PC-3 (cell line): ENCODE measurements around the gene BCL7C. TPM values are rescaled to one million over a fixed set of nuclear protein-coding genes. Genes with fewer than 3 reads are reported as not detected.

Experiments used
- ATAC-seq: fragments of 200-7000 bp; cut with Tn5 transposase; 2 replicates; pipeline ENCODE4 v1.9.1; 2020; ENCODE audit warnings: mild to moderate bottlenecking, moderate library complexity
- BruUV-seq: library from RNA; stranded (reverse); fragments of 400-500 nt; replicated peaks from 2 replicates; lab custom pipeline; 2021; lab: Mats Ljungman, UMichigan
- CTCF ChIA-PET: fragments of 300-600 bp; sonication (Branson Sonifier 250); formaldehyde crosslinking; loops from one replicate; lab custom pipeline; 2022; ENCODE audit warnings: antibody characterized with exemption; lab: Charles Lee
- POLR2A ChIA-PET: fragments of 300-600 bp; sonication (Branson Sonifier 250); formaldehyde crosslinking; loops from one replicate; lab custom pipeline; 2022; ENCODE audit warnings: antibody characterized with exemption; ENCODE audit not compliant: unreplicated experiment; lab: Charles Lee
- DNase-seq: peaks from one replicate; pipeline ENCODE4 v3.0.0-alpha.2; 2015
- H2AFZ ChIP-seq: fragments of 300-600 bp; sonication (generic); 2 replicates; pipeline ENCODE4 v1.6.0; 2016; ENCODE audit warnings: antibody characterized with exemption, low read length
- H3F3A ChIP-seq: fragments of 300-600 bp; sonication (generic); one replicate; pipeline ENCODE4 v1.6.0; 2017; ENCODE audit warnings: antibody characterized with exemption, low read length, control low read depth, mild to moderate bottlenecking; ENCODE audit not compliant: unreplicated experiment
- H3K27ac ChIP-seq: fragments of 300-600 bp; sonication (generic); 2 replicates; pipeline ENCODE4 v1.5.1; 2016; ENCODE audit warnings: mild to moderate bottlenecking, low read length
- H3K27me3 ChIP-seq: fragments of 300-600 bp; sonication (generic); 2 replicates; pipeline ENCODE4 v1.6.1; 2016; ENCODE audit warnings: low read length, mixed read lengths
- H3K36me3 ChIP-seq: fragments of 300-600 bp; sonication (generic); 2 replicates; pipeline ENCODE4 v1.6.1; 2016; ENCODE audit warnings: low read depth, mixed run types, low read length, mixed read lengths
- H3K4me1 ChIP-seq: fragments of 300-600 bp; sonication (generic); 2 replicates; pipeline ENCODE4 v1.5.1; 2016; ENCODE audit warnings: low read length; ENCODE audit not compliant: insufficient read depth
- H3K4me2 ChIP-seq: fragments of 300-600 bp; sonication (generic); 2 replicates; pipeline ENCODE4 v1.6.0; 2016; ENCODE audit warnings: low read length
- H3K4me3 ChIP-seq: fragments of 300-600 bp; sonication (generic); 2 replicates; pipeline ENCODE4 v1.5.1; 2016; ENCODE audit warnings: mild to moderate bottlenecking, low read length, mixed read lengths
- H3K79me2 ChIP-seq: fragments of 300-600 bp; sonication (generic); 2 replicates; pipeline ENCODE4 v1.6.1; 2017; ENCODE audit warnings: low read length, mixed read lengths
- H3K9ac ChIP-seq: fragments of 300-600 bp; sonication (generic); 2 replicates; pipeline ENCODE4 v1.6.0; 2016; ENCODE audit warnings: mild to moderate bottlenecking, low read length
- H3K9me2 ChIP-seq: fragments of 300-600 bp; sonication (generic); replicated peaks from 2 replicates; pipeline ENCODE4 v1.6.1; 2016; ENCODE audit warnings: mixed run types, low read length, mixed read lengths
- H3K9me3 ChIP-seq: fragments of 300-600 bp; sonication (generic); 2 replicates; pipeline ENCODE4 v1.6.1; 2016; ENCODE audit warnings: low read length, mixed read lengths
- H4K20me1 ChIP-seq: fragments of 300-600 bp; sonication (generic); 2 replicates; pipeline ENCODE4 v1.6.1; 2016; ENCODE audit warnings: low read length, mixed read lengths
- EZH2 ChIP-seq: fragments of 300-600 bp; sonication (generic); IDR thresholded peaks from one replicate; pipeline ENCODE4 v1.6.1; 2017; ENCODE audit warnings: antibody characterized with exemption, mild to moderate bottlenecking, low read length; ENCODE audit not compliant: unreplicated experiment
- EZH2phosphoT487 ChIP-seq: fragments of 300-600 bp; sonication (generic); IDR thresholded peaks from 2 replicates; pipeline ENCODE4 v1.6.1; 2018; ENCODE audit warnings: mild to moderate bottlenecking, antibody characterized with exemption, low read length, borderline replicate concordance
- intact Hi-C: fragments of 100-400 bp; cut with micrococcal nuclease; formaldehyde crosslinking; loops from 2 replicates; pipeline ENCODE4 v1.9.0; 2023
- microRNA-seq: library from miRNA; unstranded; fragments of <30 nt; microRNA quantifications from one replicate; pipeline ENCODE4 v1.1.0, GENCODE V29; 2020; ENCODE audit not compliant: unreplicated experiment
- total RNA-seq: library from RNA; depleted of rRNA; stranded (reverse); fragments of >200 nt; gene quantifications from 2 replicates; pipeline ENCODE4 v1.2.3, GENCODE V29; 2014; rRNA removed
- TF ChIP-seq, protein P1 (sequence below): fragments of 300-600 bp; sonication (generic); conservative IDR thresholded peaks from 2 replicates; pipeline ENCODE4 v1.5.1; 2017; ENCODE audit warnings: antibody characterized with exemption, low read depth, mild to moderate bottlenecking, low read length

BCL7C gene
- total RNA-seq, 1 experiment from 2014 or later: 75.6 TPM

DNA sequence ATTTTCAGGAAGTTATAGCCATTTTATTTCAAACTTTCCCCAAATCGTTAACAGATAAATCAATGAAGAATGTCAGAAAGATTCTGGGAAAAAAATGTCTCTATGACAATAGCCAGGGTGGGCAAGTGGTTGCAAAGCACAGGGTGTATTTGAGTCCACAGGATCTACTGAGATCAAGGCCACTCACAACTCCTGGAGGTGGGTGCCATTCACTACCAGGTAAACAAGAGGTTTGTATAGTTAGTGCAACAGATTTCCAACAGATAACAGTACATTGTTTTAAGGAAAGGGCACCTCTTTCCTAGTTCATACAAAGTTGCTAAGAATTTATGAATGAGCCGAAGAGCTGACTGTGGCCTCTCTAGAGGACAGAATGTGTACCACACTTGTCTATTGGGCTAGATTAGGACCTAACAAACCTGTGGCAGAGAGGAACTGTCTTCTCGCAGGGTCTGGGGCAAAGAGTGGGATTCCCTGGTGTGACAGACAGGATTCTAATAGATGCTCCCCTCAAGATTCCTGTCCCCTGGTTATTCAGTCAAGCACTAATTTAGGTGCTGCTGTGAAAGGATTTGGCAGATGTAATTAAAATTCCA lies 54.9 kb downstream of the BCL7C start:
- no peaks in the 10 kb centered on the region for H3K9me2 ChIP-seq
- intact Hi-C loops: no loop called here
- no peaks in the 10 kb centered on the region for H3K79me2 ChIP-seq
- no peaks in the 10 kb centered on the region for H3K27me3 ChIP-seq
- ChIA-PET CTCF (no interaction called here), POLR2A (no interaction called here)
- no peaks in the 10 kb centered on the region for H3K36me3 ChIP-seq
- 0 out of 2 replicates have a peak, but pooled peaks cover 7% of the 10 kb centered on the region for H3K4me1 ChIP-seq
- no peak overlapping the region for H3K4me3 ChIP-seq
- H2AFZ ChIP-seq: no peak overlapping the region
- TF ChIP-seq EZH2phosphoT487 (no peak), EZH2 (no peak)
- TF ChIP-seq, protein P1, sequence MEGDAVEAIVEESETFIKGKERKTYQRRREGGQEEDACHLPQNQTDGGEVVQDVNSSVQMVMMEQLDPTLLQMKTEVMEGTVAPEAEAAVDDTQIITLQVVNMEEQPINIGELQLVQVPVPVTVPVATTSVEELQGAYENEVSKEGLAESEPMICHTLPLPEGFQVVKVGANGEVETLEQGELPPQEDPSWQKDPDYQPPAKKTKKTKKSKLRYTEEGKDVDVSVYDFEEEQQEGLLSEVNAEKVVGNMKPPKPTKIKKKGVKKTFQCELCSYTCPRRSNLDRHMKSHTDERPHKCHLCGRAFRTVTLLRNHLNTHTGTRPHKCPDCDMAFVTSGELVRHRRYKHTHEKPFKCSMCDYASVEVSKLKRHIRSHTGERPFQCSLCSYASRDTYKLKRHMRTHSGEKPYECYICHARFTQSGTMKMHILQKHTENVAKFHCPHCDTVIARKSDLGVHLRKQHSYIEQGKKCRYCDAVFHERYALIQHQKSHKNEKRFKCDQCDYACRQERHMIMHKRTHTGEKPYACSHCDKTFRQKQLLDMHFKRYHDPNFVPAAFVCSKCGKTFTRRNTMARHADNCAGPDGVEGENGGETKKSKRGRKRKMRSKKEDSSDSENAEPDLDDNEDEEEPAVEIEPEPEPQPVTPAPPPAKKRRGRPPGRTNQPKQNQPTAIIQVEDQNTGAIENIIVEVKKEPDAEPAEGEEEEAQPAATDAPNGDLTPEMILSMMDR: no peak
- H3K27ac ChIP-seq: no peak overlapping the region
- ATAC-seq (no peak), DNase-seq (no peak)
- no peaks in the 10 kb centered on the region for H3K9me3 ChIP-seq
- H4K20me1 ChIP-seq: no peaks in the 10 kb centered on the region
- BruUV-seq: no TSS peak
- no peaks in the 10 kb centered on the region for H3F3A ChIP-seq
- no peak overlapping the region for H3K4me2 ChIP-seq
- H3K9ac ChIP-seq: no peak overlapping the region

- TF ChIP-seq EZH2phosphoT487: no peak
- TF ChIP-seq EZH2: no peak
- TF ChIP-seq, protein P1: no peak
- Histone ChIP-seq H4K20me1 (no peaks in the 10 kb centered on the region), H2AFZ (no peak overlapping the region)
Observed at GRCh38 chr16:30837904-30838303, 56.0 kb downstream of the BCL7C start.

More at GRCh38 chr16:30837904-30838303, 56.0 kb downstream of the BCL7C start:
- intact Hi-C loops: no loop called here
- ChIA-PET CTCF (no interaction called here), POLR2A (no interaction called here)
- Histone ChIP-seq H3K9ac (no peak overlapping the region), H3F3A (no peaks in the 10 kb centered on the region), H3K4me3 (no peak overlapping the region), H3K27me3 (no peaks in the 10 kb centered on the region), H3K9me3 (no peaks in the 10 kb centered on the region), H3K79me2 (no peaks in the 10 kb centered on the region), H3K27ac (no peak overlapping the region), H3K9me2 (no peaks in the 10 kb centered on the region), H3K4me2 (no peak overlapping the region), H3K4me1 (0 out of 2 replicates have a peak, but pooled peaks cover 7% of the 10 kb centered on the region), H3K36me3 (no peaks in the 10 kb centered on the region)
- no TSS peak for BruUV-seq
- no peak for ATAC-seq
- DNase-seq: peak; percentile 62

Small RNA genes within 50 kb of the gene (microRNA-seq; reads per million reads assigned to microRNA genes)
- gene MIR4519 (not detected), gene MIR762 (not detected)

Other genes starting within 250 kb of the BCL7C start
- 9.6 and 14.5 TPM in 2 replicates for gene PRR14, start 243.1 kb downstream of the BCL7C start, total RNA-seq
- gene FBRS, start 235.6 kb downstream of the BCL7C start, total RNA-seq: 22.2 and 35.0 TPM in 2 replicates
- 19.0 and 29.6 TPM in 2 replicates for gene SRCAP, start 194.9 kb downstream of the BCL7C start, total RNA-seq
- gene PHKG2, start 145.7 kb downstream of the BCL7C start, total RNA-seq: 28.6 and 30.9 TPM in 2 replicates
- 8.6 and 9.6 TPM in 2 replicates for gene CFAP119, start 132.0 kb downstream of the BCL7C start, total RNA-seq
- 64.1 and 80.2 TPM in 2 replicates for gene RNF40, start 131.8 kb downstream of the BCL7C start, total RNA-seq
- 7.8 and 8.4 TPM in 2 replicates for gene ZNF629, start 106.9 kb downstream of the BCL7C start, total RNA-seq
- 0.29 and 0.98 TPM in 2 replicates for gene CTF1, start 2.5 kb upstream of the BCL7C start, total RNA-seq
- gene FBXL19, start 29.5 kb upstream of the BCL7C start, total RNA-seq: 36.2 and 48.5 TPM in 2 replicates
- 3.6 and 5.7 TPM in 2 replicates for gene ORAI3, start 55.0 kb upstream of the BCL7C start, total RNA-seq
- gene SETD1A, start 63.7 kb upstream of the BCL7C start, total RNA-seq: 7.9 and 8.6 TPM in 2 replicates
- gene HSD3B7, start 91.1 kb upstream of the BCL7C start, total RNA-seq: 12.0 and 16.3 TPM in 2 replicates
- 1.5 and 2.4 TPM in 2 replicates for gene STX1B, start 116.6 kb upstream of the BCL7C start, total RNA-seq
- 27.4 and 36.1 TPM in 2 replicates for gene STX4, start 139.5 kb upstream of the BCL7C start, total RNA-seq
- gene ZNF668, start 180.2 kb upstream of the BCL7C start, total RNA-seq: 15.6 and 19.2 TPM in 2 replicates
- 5.5 and 8.5 TPM in 2 replicates for gene ZNF646, start 180.3 kb upstream of the BCL7C start, total RNA-seq
- gene PRSS53, start 194.9 kb upstream of the BCL7C start, total RNA-seq: 3.8 and 5.8 TPM in 2 replicates
- gene VKORC1, start 200.7 kb upstream of the BCL7C start, total RNA-seq: 105 and 127 TPM in 2 replicates
- 47.7 and 69.1 TPM in 2 replicates for gene BCKDK, start 214.3 kb upstream of the BCL7C start, total RNA-seq
- gene KAT8, start 223.6 kb upstream of the BCL7C start, total RNA-seq: 25.3 and 35.1 TPM in 2 replicates
- gene PRSS8, start 241.7 kb upstream of the BCL7C start, total RNA-seq: 18.0 and 23.4 TPM in 2 replicates